GM10847 (cell line): ENCODE measurements around the gene GPC6.

Experiments
- POLR2A ChIP-seq: IDR thresholded peaks from 2 replicates; pipeline ENCODE4 v1.6.1; 2011; ENCODE audit not compliant: insufficient read length; ENCODE audit errors: extremely low read depth

GPC6 gene

DNA sequence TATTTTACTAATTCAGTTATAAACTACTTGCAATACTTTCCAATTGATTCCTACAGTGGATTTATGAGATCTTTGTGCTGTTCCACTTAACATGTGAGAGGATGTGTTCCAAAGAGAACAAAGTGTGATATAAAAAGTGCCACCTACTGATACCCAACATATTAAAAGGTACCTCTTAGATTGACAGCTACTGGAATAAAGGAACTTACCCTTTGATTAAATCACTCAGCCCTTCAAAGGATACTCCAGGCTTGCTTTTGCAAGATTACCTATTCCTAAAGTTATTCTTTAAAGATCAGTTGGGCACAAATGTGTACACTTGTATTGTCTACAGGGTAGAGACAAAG lies 1187.0 kb downstream of the GPC6 start:
- TF ChIP-seq POLR2A = no peak

DNA sequence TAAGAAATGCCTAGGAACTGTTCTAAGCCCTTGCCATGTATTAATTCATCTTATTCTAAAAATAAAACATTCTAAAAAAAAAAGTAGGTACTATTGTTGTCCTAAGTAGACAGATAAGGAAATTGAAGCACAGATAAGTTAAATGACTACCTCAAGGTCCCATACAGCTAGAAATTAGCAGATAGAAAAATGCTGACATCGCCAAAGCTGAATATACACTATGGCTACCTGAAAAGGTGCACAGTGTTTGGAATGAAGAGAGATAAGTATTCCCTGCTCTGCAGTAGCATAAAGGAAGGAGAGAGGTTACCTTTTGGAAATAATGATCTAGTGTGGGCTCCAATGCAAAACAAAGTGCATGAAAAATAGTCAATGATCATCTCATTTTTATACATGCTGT lies 1187.5 kb downstream of the GPC6 start:
- TF ChIP-seq POLR2A = no peak

- no peak for TF ChIP-seq POLR2A
These were observed 1188.1 kb downstream of the GPC6 start for GRCh38 chr13:94414708-94415107.

DNA sequence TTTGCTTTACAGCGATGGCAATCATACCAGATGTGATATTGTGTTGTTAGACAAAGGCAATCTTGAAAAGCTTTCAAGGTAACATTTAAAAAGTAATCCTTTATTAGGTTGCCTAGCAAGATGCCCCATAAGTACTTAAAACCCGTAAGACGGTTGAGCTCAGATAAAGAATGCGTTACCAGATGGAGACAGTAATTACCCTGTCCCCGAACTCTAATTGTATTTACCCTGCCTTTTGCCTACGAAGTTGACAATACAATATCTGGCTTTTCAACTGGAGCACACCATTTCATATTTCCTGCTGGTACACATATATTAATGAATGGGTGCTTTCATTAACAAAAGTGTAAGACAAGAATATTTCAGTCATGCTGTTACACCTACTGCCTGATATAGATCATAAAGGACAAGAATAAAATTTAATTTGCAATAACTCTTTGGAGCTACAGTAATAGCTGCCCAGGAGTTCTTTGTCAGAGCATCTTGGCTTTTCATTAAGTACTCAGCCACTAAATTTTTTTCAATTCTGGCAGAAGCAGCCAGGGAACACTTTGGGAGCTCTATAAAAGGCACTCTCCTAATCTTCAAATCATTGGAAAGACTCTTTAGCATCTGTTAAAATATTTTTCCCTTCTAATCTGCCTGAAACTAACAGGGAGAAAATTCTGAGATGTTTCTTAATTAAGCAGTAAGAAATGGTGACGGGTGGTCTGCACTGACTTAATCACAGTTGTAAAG lies 1189.1 kb downstream of the GPC6 start:
- TF ChIP-seq POLR2A = no peak

GRCh38 chr13:94416454-94417080 lies 1190.0 kb downstream of the GPC6 start:
- no peak for TF ChIP-seq POLR2A

DNA sequence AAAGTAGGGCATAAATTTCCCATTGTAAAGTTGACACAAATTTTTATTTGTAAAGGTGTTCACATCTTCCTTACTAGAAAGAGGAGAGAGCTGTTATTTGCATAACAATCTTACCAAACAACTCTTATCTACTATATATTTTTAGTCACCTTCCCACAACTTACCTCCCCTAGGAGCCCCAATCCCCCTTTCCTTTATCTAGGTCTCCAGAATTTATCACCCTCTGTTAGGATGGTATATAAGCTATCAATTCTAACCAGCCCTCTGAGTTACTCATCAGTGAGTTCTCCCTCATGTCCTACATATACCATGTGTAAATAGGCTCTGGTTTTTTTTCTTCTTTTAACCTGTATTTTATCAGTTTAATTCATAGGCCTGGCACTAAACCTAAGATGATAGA lies 1190.7 kb downstream of the GPC6 start:
- no peak for TF ChIP-seq POLR2A

DNA sequence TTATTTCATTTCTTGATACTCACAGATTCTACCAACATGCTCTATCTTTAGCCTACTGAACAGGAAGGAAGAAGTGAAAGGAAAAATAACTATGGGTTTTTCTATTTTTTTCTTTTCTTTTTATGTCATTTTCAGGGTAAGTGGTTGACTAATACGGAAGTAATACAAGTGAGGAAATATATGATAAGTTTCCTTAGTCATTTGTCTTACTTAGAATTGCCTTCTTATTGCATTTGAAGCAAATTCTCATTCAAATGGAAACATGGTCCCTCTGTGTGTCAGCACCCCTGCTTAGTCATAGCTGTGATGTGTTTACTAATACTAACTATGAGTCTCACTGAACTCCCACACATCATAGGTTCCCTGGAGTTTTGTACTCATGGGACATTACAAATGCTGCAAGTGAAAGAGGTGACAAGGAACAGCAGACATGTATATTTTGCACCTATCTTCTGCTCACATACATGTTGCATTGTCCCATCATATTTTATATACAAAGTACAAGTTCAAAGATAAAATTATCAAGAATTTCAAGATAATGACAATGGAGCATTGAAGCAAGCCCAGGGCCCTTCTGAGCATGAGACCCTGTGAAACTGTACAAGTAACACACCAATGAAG lies 1192.8 kb downstream of the GPC6 start:
- no peak for TF ChIP-seq POLR2A

- no peak for TF ChIP-seq POLR2A
These were observed 1193.3 kb downstream of the GPC6 start for GRCh38 chr13:94419925-94420305.

- TF ChIP-seq POLR2A = no peak
These were observed 1200.8 kb downstream of the GPC6 start for GRCh38 chr13:94427313-94427953.

GRCh38 chr13:94431574-94431973 lies 1205.0 kb downstream of the GPC6 start:
- no peak for TF ChIP-seq POLR2A

DNA sequence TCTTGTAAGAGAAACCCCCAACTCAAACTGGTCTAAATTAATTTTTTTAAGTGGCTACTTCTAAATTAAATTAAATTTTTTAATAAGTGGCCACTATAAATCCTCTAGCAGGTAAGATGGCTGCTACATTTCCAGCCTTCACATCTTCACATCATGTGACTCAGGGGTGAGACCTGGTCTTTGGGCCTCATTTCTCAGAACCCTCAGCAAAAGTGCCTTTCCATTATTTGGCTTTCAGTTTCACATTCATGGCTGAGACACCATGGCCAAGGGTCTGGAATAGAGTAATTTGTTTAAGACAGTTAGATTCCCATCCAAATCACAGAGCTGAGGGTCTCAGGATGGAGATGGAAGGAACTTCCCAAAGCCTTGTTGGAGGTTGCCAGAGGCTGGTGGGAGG lies 1205.4 kb downstream of the GPC6 start:
- no peak for TF ChIP-seq POLR2A

- TF ChIP-seq POLR2A = no peak
These were observed 1206.7 kb downstream of the GPC6 start for GRCh38 chr13:94433055-94433961.

DNA sequence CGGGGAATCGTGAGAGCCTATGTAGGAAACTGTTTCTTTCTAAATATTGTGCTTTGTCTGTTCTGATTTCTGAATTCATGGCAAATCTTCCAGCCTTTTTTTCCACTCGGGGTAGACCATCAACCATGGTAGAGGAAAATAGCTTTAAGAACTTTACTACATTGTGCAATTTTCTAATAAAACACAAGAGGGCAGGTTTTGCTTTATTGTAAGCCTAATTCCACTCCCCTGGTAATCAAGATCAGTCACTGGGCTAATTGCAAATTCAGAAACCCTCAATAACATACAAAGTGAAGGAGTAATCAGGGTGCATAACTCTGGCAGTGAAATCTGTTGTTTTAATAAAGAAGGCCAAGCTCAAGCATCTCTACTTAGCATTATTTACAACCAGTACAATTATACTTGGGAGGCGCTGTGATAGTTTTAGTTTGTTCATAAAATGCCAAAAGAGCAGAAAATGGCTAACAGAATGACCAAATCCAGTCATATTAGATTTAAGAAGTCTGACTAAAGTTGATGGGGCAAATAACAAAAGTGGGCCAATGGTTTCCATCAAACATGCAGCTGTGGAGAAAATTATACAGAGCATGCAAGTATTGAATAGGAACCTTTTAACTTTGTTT lies 1209.1 kb downstream of the GPC6 start:
- TF ChIP-seq POLR2A = no peak

DNA sequence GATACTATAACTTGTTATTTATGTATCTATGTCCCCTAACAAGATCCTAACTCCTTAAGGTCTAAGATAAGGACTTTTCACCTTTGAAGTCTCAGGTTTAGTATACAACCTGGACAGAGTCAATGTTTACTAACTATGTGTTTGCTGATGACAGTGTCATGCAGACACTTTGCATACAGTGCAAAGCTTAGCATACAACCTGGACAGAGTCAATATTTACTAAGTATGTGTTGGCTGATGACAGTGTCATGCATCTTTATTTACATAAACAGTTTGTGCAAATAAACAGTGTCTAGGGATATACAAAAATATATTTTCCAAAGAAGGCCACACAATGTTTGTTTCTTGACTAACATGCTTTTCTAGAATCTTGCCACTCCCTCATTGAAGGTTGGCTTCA lies 1218.2 kb downstream of the GPC6 start:
- no peak for TF ChIP-seq POLR2A

- no peak for TF ChIP-seq POLR2A
These were observed 1227.7 kb downstream of the GPC6 start for GRCh38 chr13:94454334-94454733.
